Gastroesophageal sphincter (tissue), 4 donors: ENCODE measurements around the gene TRIM32. TPM values are rescaled to one million over a fixed set of nuclear protein-coding genes. Genes with fewer than 3 reads are reported as not detected.

Experiments used
- ATAC-seq: fragments of 150-250 bp; one replicate; pipeline ENCODE4 v1.9.1; 2016; ENCODE audit warnings: mild to moderate bottlenecking, moderate library complexity
- H3K27ac ChIP-seq, 4 donors: fragments of 200-600 bp; sonication (generic) in 3 of 4; 1 replicate in 3 of 4; 2 replicates in 1 of 4; pipeline ENCODE4 v1.5.1; 2016 to 2019
- H3K27me3 ChIP-seq: fragments of 200-600 bp; sonication (generic); one replicate; pipeline ENCODE4 v1.5.1; 2019
- H3K36me3 ChIP-seq, 2 donors: fragments of 200-600 bp; sonication (generic); one replicate each; pipeline ENCODE4 v1.5.1; 2019; ENCODE audit warnings: control low read depth in 1 of 2
- H3K4me1 ChIP-seq, 3 donors: fragments of 200-600 bp; sonication (generic); 1 replicate in 2 of 3; 2 replicates in 1 of 3; pipeline ENCODE4 v1.5.1; 2016 to 2019; ENCODE audit warnings: control low read depth in 2 of 3
- H3K4me3 ChIP-seq, 2 donors: fragments of 200-600 bp; sonication (generic); one replicate each; pipeline ENCODE4 v1.5.1; 2019; ENCODE audit warnings: mild to moderate bottlenecking in 1 of 2, moderate library complexity in 1 of 2
- H3K9me3 ChIP-seq, 3 donors: fragments of 200-600 bp; sonication (generic); one replicate each; pipeline ENCODE4 v1.5.1; 2017 to 2019; ENCODE audit warnings: control low read depth in 2 of 3
- CTCF ChIP-seq, 4 experiments: fragments of 200-600 bp in 2 of 4; fragments of 450-650 bp in 2 of 4; sonication (generic) in 1 of 4; IDR thresholded peaks; one replicate each; pipeline ENCODE4 v1.5.1; 2017 to 2019; ENCODE audit warnings: antibody characterized with exemption in 4 of 4, mild to moderate bottlenecking in 2 of 4, moderate library complexity in 2 of 4
- EP300 ChIP-seq: sonication (generic); formaldehyde crosslinking; IDR thresholded peaks from one replicate; pipeline ENCODE4 v1.6.1; 2017; ENCODE audit warnings: antibody characterized with exemption, mild to moderate bottlenecking
- POLR2A ChIP-seq, 2 donors: fragments of 450-650 bp; IDR thresholded peaks; one replicate each; pipeline ENCODE4 v1.6.1; 2017; ENCODE audit warnings: antibody characterized with exemption in 2 of 2, mild to moderate bottlenecking in 2 of 2, moderate library complexity in 1 of 2
- POLR2AphosphoS5 ChIP-seq: sonication (generic); formaldehyde crosslinking; IDR thresholded peaks from one replicate; pipeline ENCODE4 v1.6.1; 2017; ENCODE audit warnings: antibody characterized with exemption
- WGBS, 2 donors: methylation state at CpG; one replicate each; pipeline ENCODE4 v1.1.5; 2018; ENCODE audit warnings: low coverage in 1 of 2; 5-methylcytosine and 5-hydroxymethylcytosine counted together
- total RNA-seq, 4 donors: library from RNA; depleted of rRNA; stranded (reverse); fragments of >200 nt; gene quantifications; one replicate each; pipeline ENCODE4 v1.1.0, GENCODE V29; 2016

TRIM32 gene
- total RNA-seq, 4 donors from 2014 or later = 18.5 to 25.7 (median 23.1) TPM

- ATAC-seq = no peak
- Histone ChIP-seq H3K27me3 (no peaks in the 10 kb centered on the region), H3K27ac (no peak overlapping the region), H3K9me3 (no peaks in the 10 kb centered on the region), H3K36me3 (peaks cover 0 to 18% of the 10 kb centered on the region in 2 donors), H3K4me3 (no peak overlapping the region), H3K4me1 (peaks cover 0 to 29% (median 0%) of the 10 kb centered on the region in 3 donors)
- TF ChIP-seq CTCF (IDR thresholded peaks at IDR 0.05) (no peak), POLR2A (IDR thresholded peaks at IDR 0.05) (no peak), EP300 (no peak), POLR2AphosphoS5 (no peak)
- WGBS, 2 donors = 100% methylated on average over 1 of the region's 3 CpGs
These were observed 16.5 kb downstream of the TRIM32 start for GRCh38 chr9:116703634-116704033.

GRCh38 chr9:116704470-116704869 is 17.4 kb downstream of the TRIM32 start:
- Histone ChIP-seq H3K27me3 (no peaks in the 10 kb centered on the region), H3K9me3 (no peaks in the 10 kb centered on the region), H3K4me3 (no peak overlapping the region), H3K36me3 (peaks cover 0 to 9% of the 10 kb centered on the region in 2 donors), H3K27ac (no peak overlapping the region), H3K4me1 (peaks cover 0 to 29% (median 0%) of the 10 kb centered on the region in 3 donors)
- TF ChIP-seq EP300 (no peak), CTCF (IDR thresholded peaks at IDR 0.05) (no peak), POLR2AphosphoS5 (no peak), POLR2A (IDR thresholded peaks at IDR 0.05) (no peak)
- ATAC-seq = no peak

GRCh38 chr9:116705531-116705930 is 18.4 kb downstream of the TRIM32 start:
- no peaks in the 10 kb centered on the region for H3K36me3 ChIP-seq
- no peaks in the 10 kb centered on the region for H3K9me3 ChIP-seq
- peaks cover 0 to 28% (median 0%) of the 10 kb centered on the region in 3 donors for H3K4me1 ChIP-seq
- no peaks in the 10 kb centered on the region for H3K27me3 ChIP-seq
- 53 to 68% methylated on average over 1 of the region's 1 CpG for WGBS, 2 donors
- no peak overlapping the region for H3K4me3 ChIP-seq
- H3K27ac ChIP-seq = no peak overlapping the region
- no peak for TF ChIP-seq POLR2A (IDR thresholded peaks at IDR 0.05)
- no peak for TF ChIP-seq POLR2AphosphoS5
- no peak for TF ChIP-seq CTCF (IDR thresholded peaks at IDR 0.05)
- no peak for TF ChIP-seq EP300
- no peak for ATAC-seq

- no peak overlapping the region for H3K4me3 ChIP-seq
- no peaks in the 10 kb centered on the region for H3K9me3 ChIP-seq
- ATAC-seq = no peak
- WGBS, 2 donors = 67 to 81% methylated on average over 5 to 8 of the region's 8 CpGs
- TF ChIP-seq POLR2A (IDR thresholded peaks at IDR 0.05) (no peak), POLR2AphosphoS5 (no peak), CTCF (IDR thresholded peaks at IDR 0.05) (no peak), EP300 (no peak)
- peaks cover 0 to 19% (median 0%) of the 10 kb centered on the region in 3 donors for H3K4me1 ChIP-seq
- no peaks in the 10 kb centered on the region for H3K36me3 ChIP-seq
- H3K27me3 ChIP-seq = no peaks in the 10 kb centered on the region
- H3K27ac ChIP-seq = no peak overlapping the region
These were observed 19.5 kb downstream of the TRIM32 start for GRCh38 chr9:116706310-116707290.

- Histone ChIP-seq H3K36me3 (no peaks in the 10 kb centered on the region), H3K27me3 (no peaks in the 10 kb centered on the region), H3K4me1 (peaks cover 0 to 9% (median 0%) of the 10 kb centered on the region in 3 donors), H3K27ac (no peak overlapping the region), H3K4me3 (no peak overlapping the region), H3K9me3 (no peaks in the 10 kb centered on the region)
- WGBS, 2 donors = 87 to 94% methylated on average over 3 of the region's 3 CpGs
- TF ChIP-seq POLR2A (IDR thresholded peaks at IDR 0.05) (no peak), CTCF (IDR thresholded peaks at IDR 0.05) (no peak), POLR2AphosphoS5 (no peak), EP300 (no peak)
- no peak for ATAC-seq
These were observed 25.7 kb downstream of the TRIM32 start for GRCh38 chr9:116712781-116713180.
